Hematopoietic multipotent progenitor cell treated with erythropoietin and hydrocortisone succinate and interleukin-3 and kit ligand, for 4 days (in vitro differentiated cells): ENCODE results near the gene SPNS1.
"Not testable (repeated sequence)": the region's sequence is repeated elsewhere in the genome, so short reads cannot be mapped to it uniquely, and the experiment has no call there.

Experiments
- DNase-seq: peaks from one replicate; pipeline ENCODE4 v3.0.0-alpha.2; 2015

The SPNS1 gene

GRCh38 chr16:28974437-28975157 lies at the start of gene SPNS1:
TSS of gene SPNS1 (plus strand) at chr16:28974778. CDS start at chr16:28975152, 374 bp downstream.
- peak; percentile 99 for DNase-seq

GRCh38 chr16:28925386-28926228 lies 49.0 kb upstream of the SPNS1 start:
- peak; percentile 97 for DNase-seq

- DNase-seq: not testable (repeated sequence)
Observed at GRCh38 chr16:28926284-28926683, 48.3 kb upstream of the SPNS1 start.

- DNase-seq: no peak
Observed at GRCh38 chr16:28927815-28928214, 46.8 kb upstream of the SPNS1 start.

- no peak for DNase-seq
Observed at GRCh38 chr16:28930203-28930602, 44.4 kb upstream of the SPNS1 start.

- peak; percentile 52 for DNase-seq
Observed at GRCh38 chr16:28930652-28931051, 43.9 kb upstream of the SPNS1 start.

- no peak for DNase-seq
Observed at GRCh38 chr16:28931801-28932225, 42.8 kb upstream of the SPNS1 start, which contains the start of gene CD19. TSS of gene CD19 (plus strand) at chr16:28931971. CDS start at chr16:28932001, 30 bp downstream.

- DNase-seq: no peak
Observed at GRCh38 chr16:28932339-28933141, 42.0 kb upstream of the SPNS1 start.

GRCh38 chr16:28933171-28933570 lies 41.4 kb upstream of the SPNS1 start:
- no peak for DNase-seq

- DNase-seq: peak; percentile 30
Observed at GRCh38 chr16:28935346-28935745, 39.2 kb upstream of the SPNS1 start.

- DNase-seq: peak; percentile 96
Observed at GRCh38 chr16:28935924-28936783, 38.4 kb upstream of the SPNS1 start.

GRCh38 chr16:28936784-28937155 lies 37.8 kb upstream of the SPNS1 start:
- DNase-seq: no peak

- DNase-seq: peak; percentile 42
Observed at GRCh38 chr16:28937222-28937876, 37.2 kb upstream of the SPNS1 start.

- no peak for DNase-seq
Observed at GRCh38 chr16:28938721-28939120, 35.9 kb upstream of the SPNS1 start.

GRCh38 chr16:28939825-28940224 lies 34.8 kb upstream of the SPNS1 start:
- not testable (repeated sequence) for DNase-seq

GRCh38 chr16:28943281-28943680 lies 31.3 kb upstream of the SPNS1 start:
- DNase-seq: no peak

GRCh38 chr16:28946681-28947080 lies 27.9 kb upstream of the SPNS1 start:
- DNase-seq: no peak

GRCh38 chr16:28950648-28951409 lies 23.7 kb upstream of the SPNS1 start, which contains the start of gene NFATC2IP:
TSS of gene NFATC2IP (plus strand) at chr16:28950937. CDS start at chr16:28951012, 75 bp downstream.
- peak; percentile 100 for DNase-seq

- peak; percentile 71 for DNase-seq
Observed at GRCh38 chr16:28951410-28951943, 23.1 kb upstream of the SPNS1 start.

GRCh38 chr16:28958216-28958615 lies 16.4 kb upstream of the SPNS1 start:
- no peak for DNase-seq
